ENCODE measurements around the gene ANKRD10.

The ANKRD10 gene

DNA sequence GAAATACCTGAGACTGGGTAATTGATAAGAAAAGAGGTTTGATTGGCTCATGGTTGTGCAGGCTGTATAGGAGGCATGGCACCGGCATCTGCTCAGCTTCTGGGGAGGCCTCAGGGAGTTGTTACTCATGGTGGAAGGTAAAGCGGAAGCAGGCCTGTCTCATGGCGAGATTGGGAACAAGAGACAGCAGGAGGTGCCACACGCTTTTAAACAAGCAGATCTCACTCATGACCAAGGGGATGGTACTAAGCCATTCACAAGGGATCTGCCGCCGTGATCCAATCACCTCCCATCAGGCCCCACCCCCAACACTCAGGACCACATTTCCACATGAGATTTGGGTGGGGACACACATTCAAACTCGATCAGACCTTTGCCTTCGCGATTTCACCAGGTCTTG, 86.2 kb downstream of the ANKRD10 start:
- Histone ChIP-seq H3K9me3 (ENCODE audit: control insufficient read depth in 2 of 2, low read length in 2 of 2) (no peaks in the 10 kb centered on the region), H3K36me3 (ENCODE audit: control insufficient read depth in 2 of 2, insufficient read depth in 2 of 2, low read length in 2 of 2) (no peaks in the 10 kb centered on the region), H3K4me3 (ENCODE audit: low read length in 2 of 2) (no peak overlapping the region), H3K9ac (ENCODE audit: low read length in 2 of 2) (no peak overlapping the region), H3K4me1 (ENCODE audit: control insufficient read depth, insufficient read depth, low read length) (no peaks in the 10 kb centered on the region), H3K27me3 (ENCODE audit: control insufficient read depth in 1 of 2, insufficient read depth in 2 of 2, low read length in 2 of 2) (peaks cover 0 to 9% of the 10 kb centered on the region in 2 donors), H3K27ac (ENCODE audit: low read length) (no peak overlapping the region)

All from stomach smooth muscle (tissue), 2 donors.